ENCODE measurements around the gene RPS6KB2.

- no peak for TF ChIP-seq POLR2AphosphoS5 (IDR thresholded peaks at IDR 0.05; ENCODE audit: low read depth, low read length)
- TF ChIP-seq TAF1 (IDR thresholded peaks at IDR 0.05; ENCODE audit: low read depth, low read length), result no peak
Observed at GRCh38 chr11:67420147-67420645, 8.1 kb upstream of the RPS6KB2 start.

All from GM12891 (cell line).